Mesodermal cell (in vitro differentiated cells): ENCODE measurements around the gene COL4A2.
A peak's percentile ranks its signal among the peaks of the same experiment; 100 is the strongest.

Experiments
- H3K27ac ChIP-seq: 2 replicates; pipeline ENCODE4 v1.7.0; 2013; ENCODE audit warnings: mild to moderate bottlenecking, low read depth, low read length, moderate library complexity; ENCODE audit not compliant: severe bottlenecking
- H3K36me3 ChIP-seq: 2 replicates; pipeline ENCODE4 v1.7.1; 2013; ENCODE audit warnings: mild to moderate bottlenecking, low read length, moderate library complexity; ENCODE audit not compliant: control insufficient read depth, insufficient read depth
- H3K4me1 ChIP-seq: one replicate; pipeline ENCODE4 v1.7.1; 2013; ENCODE audit warnings: mild to moderate bottlenecking, low read length; ENCODE audit not compliant: insufficient read depth, control insufficient read depth, poor library complexity, severe bottlenecking
- H3K4me3 ChIP-seq: 2 replicates; pipeline ENCODE4 v1.7.0; 2013; ENCODE audit warnings: low read length, control low read depth, mild to moderate bottlenecking; ENCODE audit not compliant: insufficient read depth, poor library complexity, severe bottlenecking; ENCODE audit errors: extremely low read depth
- H3K9me3 ChIP-seq: 2 replicates; pipeline ENCODE4 v1.7.1; 2013; ENCODE audit warnings: mild to moderate bottlenecking, low read length, moderate library complexity; ENCODE audit not compliant: control insufficient read depth
- WGBS, 2 experiments: methylation state at CpG; one replicate each; pipeline ENCODE4 v1.1.5; 2013; ENCODE audit warnings: missing lambda C conversion rate in 2 of 2; ENCODE audit not compliant: insufficient coverage in 2 of 2; 5-methylcytosine and 5-hydroxymethylcytosine counted together

Gene COL4A2

GRCh38 chr13:110322828-110323171 lies 15.7 kb downstream of the COL4A2 start:
- Histone ChIP-seq H3K36me3 (peaks cover 66% of the 10 kb centered on the region), H3K27ac (no peak overlapping the region), H3K9me3 (no peaks in the 10 kb centered on the region), H3K4me3 (no peak overlapping the region), H3K4me1 (peaks cover 82% of the 10 kb centered on the region)
- WGBS, 2 experiments = 94 to 100% methylated on average over 4 to 7 of the region's 7 CpGs

DNA sequence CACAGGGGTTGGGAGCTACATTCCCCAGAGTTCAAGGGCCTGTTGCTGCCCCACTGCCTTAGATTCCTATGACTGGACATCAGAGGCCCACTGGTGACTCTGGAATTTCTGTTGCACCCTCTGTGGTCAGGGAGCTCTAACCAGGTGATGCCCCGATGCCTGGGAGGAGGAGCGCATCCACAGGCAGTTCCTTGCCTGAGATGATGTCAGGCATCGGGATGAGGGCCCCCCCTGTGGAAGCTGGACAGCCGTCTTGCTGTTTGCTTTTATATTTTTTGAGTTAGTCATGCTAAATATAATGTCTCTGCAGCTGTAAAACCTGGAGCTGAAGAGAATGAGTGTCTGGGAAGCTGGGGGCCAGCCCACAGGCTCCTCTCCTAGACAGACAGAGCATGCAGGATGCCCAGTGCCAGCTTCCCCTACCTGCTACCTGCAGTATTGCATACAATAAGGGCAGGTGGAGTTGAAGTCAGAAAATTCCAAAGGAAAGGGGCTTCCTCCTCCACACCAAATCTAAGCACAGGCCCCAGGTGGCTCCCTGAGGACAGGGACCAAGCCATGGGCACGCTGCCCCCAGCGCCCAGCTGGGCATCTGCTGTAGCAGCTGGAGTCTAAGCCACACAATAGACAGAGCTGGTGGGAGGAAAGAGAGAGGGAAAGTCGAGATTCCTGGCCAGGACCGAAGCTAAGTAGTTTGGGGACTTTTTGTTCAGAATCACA lies 16.2 kb downstream of the COL4A2 start:
- H3K9me3 ChIP-seq = no peaks in the 10 kb centered on the region
- H3K36me3 ChIP-seq = peaks cover 65% of the 10 kb centered on the region
- WGBS, 2 experiments = 97 to 98% methylated on average over 4 to 6 of the region's 8 CpGs
- H3K4me3 ChIP-seq = no peak overlapping the region
- peaks cover 78% of the 10 kb centered on the region for H3K4me1 ChIP-seq
- no peak overlapping the region for H3K27ac ChIP-seq

- no peak overlapping the region for H3K27ac ChIP-seq
- H3K9me3 ChIP-seq = no peaks in the 10 kb centered on the region
- no peak overlapping the region for H3K4me3 ChIP-seq
- H3K4me1 ChIP-seq = peaks cover 76% of the 10 kb centered on the region
- peaks cover 67% of the 10 kb centered on the region for H3K36me3 ChIP-seq
- 93 to 96% methylated on average over 9 to 10 of the region's 10 CpGs for WGBS, 2 experiments
These were observed 17.1 kb downstream of the COL4A2 start for GRCh38 chr13:110324026-110324749.

DNA sequence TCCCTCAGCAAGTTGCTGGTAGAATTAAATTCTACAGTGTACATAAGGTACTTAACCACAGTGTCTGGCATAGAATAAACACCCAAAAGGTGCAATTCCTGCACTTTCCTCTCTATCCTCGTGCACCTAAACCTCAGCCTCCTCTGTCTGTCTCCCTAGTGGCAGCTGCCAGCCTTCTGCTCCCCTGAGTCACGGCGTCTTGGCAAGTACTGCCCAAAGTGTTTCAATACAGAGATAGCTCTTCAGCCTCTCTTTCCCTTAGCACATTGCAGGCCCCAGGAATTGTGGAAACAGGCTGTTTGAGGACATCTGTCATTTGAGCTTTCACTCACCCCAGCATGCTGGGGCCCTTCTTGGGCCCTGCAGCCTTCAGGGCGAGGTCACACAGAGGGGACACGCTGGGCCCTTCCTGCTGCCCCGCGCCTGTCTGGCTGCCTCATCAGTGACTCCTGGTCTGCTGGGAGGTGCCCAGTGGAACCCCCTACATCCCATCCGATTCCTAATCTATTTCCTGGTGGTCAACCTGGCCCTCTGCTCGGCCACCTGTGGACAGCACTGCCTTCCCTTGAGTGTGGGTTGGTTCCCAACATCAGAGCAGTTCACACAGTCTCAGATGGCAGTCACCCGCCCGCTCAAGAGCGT lies 19.3 kb downstream of the COL4A2 start:
- Histone ChIP-seq H3K4me1 (peaks cover 76% of the 10 kb centered on the region), H3K27ac (peak overlapping the region; percentile 45), H3K9me3 (no peaks in the 10 kb centered on the region), H3K4me3 (no peak overlapping the region), H3K36me3 (peaks cover 85% of the 10 kb centered on the region)
- WGBS, 2 experiments = 69 to 80% methylated on average over 10 to 12 of the region's 12 CpGs

DNA sequence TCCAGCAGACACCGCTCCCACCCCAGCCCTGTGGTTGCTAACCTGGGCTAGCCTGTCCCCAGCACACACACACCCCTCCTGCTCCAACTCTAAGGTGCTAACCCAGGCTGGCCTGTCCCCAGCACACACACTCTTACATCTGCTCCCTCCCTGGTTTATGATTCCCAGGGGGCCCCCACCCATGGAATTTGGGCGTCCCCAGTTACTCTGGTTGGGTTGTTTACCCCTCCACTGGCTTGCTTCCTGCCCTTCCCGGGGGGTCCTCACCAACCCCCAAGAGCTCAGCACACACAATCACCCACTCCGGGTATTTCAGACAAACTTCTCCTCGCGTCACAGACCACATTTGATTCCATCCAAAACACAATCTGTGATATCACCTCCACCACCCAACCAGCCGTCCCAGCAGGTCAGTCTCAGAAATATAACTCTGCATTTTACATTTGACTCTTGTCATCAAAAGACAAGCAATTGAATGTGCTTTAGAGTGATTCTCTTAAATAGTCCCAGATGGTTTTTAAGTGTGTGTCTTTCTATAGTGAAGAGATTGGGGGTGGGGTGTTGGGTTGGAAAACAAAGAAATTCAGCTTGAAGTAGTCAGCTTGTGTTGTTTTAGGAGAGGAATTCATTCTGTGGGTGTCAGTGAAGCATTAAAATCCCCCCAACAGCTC lies 20.1 kb downstream of the COL4A2 start:
- Histone ChIP-seq H3K9me3 (no peaks in the 10 kb centered on the region), H3K36me3 (peaks cover 84% of the 10 kb centered on the region), H3K4me1 (peaks cover 70% of the 10 kb centered on the region), H3K4me3 (no peak overlapping the region), H3K27ac (peak overlapping the region; percentile 18)
- WGBS, 2 experiments = 35 to 48% methylated on average over 5 to 6 of the region's 7 CpGs

DNA sequence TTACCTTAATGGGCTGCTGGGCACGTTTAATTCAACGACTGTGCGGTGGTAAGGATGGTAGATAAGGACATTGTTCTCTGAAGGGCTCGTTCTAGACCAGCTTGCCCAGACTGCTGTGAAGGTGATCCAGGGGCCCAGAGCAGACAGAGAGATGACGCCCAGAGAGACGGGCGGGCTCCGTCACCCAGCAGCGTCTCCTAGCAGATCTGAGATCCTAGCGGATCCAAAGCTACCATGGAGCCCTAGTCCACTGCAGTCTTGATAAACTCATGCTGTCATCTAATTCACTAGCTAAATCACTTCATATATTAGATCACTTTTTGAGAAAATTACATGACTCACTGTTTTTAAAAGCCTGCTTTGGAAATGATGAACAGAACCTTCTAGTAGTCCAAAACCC lies 21.5 kb downstream of the COL4A2 start:
- H3K4me3 ChIP-seq = no peak overlapping the region
- 96% methylated on average over 9 to 10 of the region's 10 CpGs for WGBS, 2 experiments
- no peaks in the 10 kb centered on the region for H3K9me3 ChIP-seq
- H3K27ac ChIP-seq = no peak overlapping the region
- H3K36me3 ChIP-seq = peaks cover 84% of the 10 kb centered on the region
- H3K4me1 ChIP-seq = peaks cover 67% of the 10 kb centered on the region

- Histone ChIP-seq H3K27ac (peak overlapping the region; percentile 16), H3K4me1 (peaks cover 67% of the 10 kb centered on the region), H3K4me3 (no peak overlapping the region), H3K9me3 (no peaks in the 10 kb centered on the region), H3K36me3 (peaks cover 85% of the 10 kb centered on the region)
- WGBS, 2 experiments = 94 to 100% methylated on average over 1 to 3 of the region's 6 CpGs
These were observed 22.2 kb downstream of the COL4A2 start for GRCh38 chr13:110329258-110329657.

DNA sequence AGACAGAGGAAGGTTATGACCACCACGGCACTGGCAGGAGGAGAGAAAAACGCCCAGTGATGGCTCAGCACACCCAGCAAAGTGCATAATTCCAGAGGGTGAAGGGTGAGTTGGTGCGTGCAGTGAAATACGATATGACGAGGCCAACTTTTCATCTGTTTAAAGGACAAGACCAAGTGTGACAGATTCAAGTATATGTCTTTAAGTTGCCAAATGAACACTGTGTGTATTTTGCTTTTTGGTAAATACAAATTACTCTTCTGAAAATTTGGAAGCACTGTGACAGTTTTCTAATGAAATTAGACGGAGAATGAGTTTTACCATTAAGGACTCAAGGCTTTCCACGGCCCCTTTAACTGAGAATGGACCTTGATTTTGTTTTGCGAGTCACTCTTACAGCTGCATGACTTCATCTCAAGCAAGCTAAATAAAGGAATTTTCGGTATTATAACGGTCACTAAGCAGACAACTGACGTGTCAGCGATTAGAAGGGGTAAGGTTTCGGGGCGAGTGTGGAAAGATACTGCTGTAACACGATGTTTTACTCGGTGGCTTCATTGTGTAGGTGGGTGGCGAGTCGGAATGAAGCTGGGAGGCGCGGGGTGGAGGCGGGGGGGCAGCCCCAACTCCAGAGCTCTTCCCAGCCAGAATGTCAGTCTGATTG lies 22.8 kb downstream of the COL4A2 start:
- Histone ChIP-seq H3K4me1 (peaks cover 64% of the 10 kb centered on the region), H3K4me3 (no peak overlapping the region), H3K9me3 (no peaks in the 10 kb centered on the region), H3K27ac (peak overlapping the region; percentile 18), H3K36me3 (peaks cover 85% of the 10 kb centered on the region)
- WGBS, 2 experiments = 94 to 97% methylated on average over 18 to 21 of the region's 21 CpGs

DNA sequence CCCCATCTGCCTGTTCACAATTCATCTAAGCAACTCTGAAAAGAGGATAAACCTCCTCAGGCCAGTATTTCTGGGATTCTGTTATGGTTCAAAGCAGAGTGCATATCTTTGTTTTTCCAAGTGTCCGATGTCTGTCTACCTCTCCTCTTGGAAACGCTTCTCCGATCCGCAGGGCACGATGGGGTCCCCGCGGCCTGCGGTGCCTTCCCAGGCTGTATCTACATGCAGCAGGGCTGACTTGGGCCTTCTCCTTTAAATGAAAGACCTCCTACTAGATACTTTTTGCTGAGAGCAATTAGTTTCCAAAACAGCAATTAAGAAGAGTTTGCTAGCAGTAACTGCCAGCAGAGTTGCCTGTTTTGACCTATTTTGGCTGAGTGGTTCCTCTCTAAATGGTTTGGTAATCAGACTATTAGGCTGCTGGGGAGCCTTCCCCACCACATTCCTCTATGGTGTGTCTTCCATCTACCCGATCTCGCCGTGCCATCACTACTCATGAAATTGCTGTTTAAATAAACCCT lies 23.5 kb downstream of the COL4A2 start:
- Histone ChIP-seq H3K9me3 (no peaks in the 10 kb centered on the region), H3K27ac (peak overlapping the region; percentile 18), H3K4me1 (peaks cover 64% of the 10 kb centered on the region), H3K36me3 (peaks cover 85% of the 10 kb centered on the region), H3K4me3 (no peak overlapping the region)
- WGBS, 2 experiments = 95% methylated on average over 8 to 10 of the region's 11 CpGs

GRCh38 chr13:110331362-110331761 lies 24.3 kb downstream of the COL4A2 start:
- Histone ChIP-seq H3K4me3 (no peak overlapping the region), H3K4me1 (peaks cover 61% of the 10 kb centered on the region)

More at GRCh38 chr13:110331362-110331761, 24.3 kb downstream of the COL4A2 start:
- peaks cover 87% of the 10 kb centered on the region for H3K36me3 ChIP-seq
- H3K27ac ChIP-seq = no peak overlapping the region
- no peaks in the 10 kb centered on the region for H3K9me3 ChIP-seq
- WGBS, 2 experiments = 98 to 100% methylated on average over 4 to 6 of the region's 11 CpGs
